Endodermal cell (in vitro differentiated cells): ENCODE results near the gene REEP1. TPM values are rescaled to one million over a fixed set of nuclear protein-coding genes. Genes with fewer than 3 reads are reported as not detected.

ENCODE experiments used
- DNase-seq: peaks from one replicate; pipeline ENCODE4 v3.0.0-alpha.2; 2017
- H3K27ac ChIP-seq: 2 replicates; pipeline ENCODE4 v1.5.1; 2013; ENCODE audit warnings: mild to moderate bottlenecking, low read depth, low read length, moderate library complexity
- H3K27me3 ChIP-seq: 2 replicates; pipeline ENCODE4 v1.6.1; 2013; ENCODE audit warnings: mild to moderate bottlenecking, low read length, moderate library complexity; ENCODE audit not compliant: insufficient read depth, control insufficient read depth, poor library complexity, severe bottlenecking
- H3K36me3 ChIP-seq: 2 replicates; pipeline ENCODE4 v1.7.0; 2013; ENCODE audit warnings: mild to moderate bottlenecking, low read length, moderate library complexity; ENCODE audit not compliant: control insufficient read depth, insufficient read depth
- H3K4me1 ChIP-seq: one replicate; pipeline ENCODE4 v1.7.0; 2013; ENCODE audit warnings: low read length; ENCODE audit not compliant: control insufficient read depth, insufficient read depth
- H3K4me3 ChIP-seq: 2 replicates; pipeline ENCODE4 v1.5.1; 2013; ENCODE audit warnings: mild to moderate bottlenecking, low read length, moderate library complexity
- H3K9ac ChIP-seq: 2 replicates; pipeline ENCODE4 v1.6.1; 2013; ENCODE audit warnings: mild to moderate bottlenecking, low read length, moderate library complexity; ENCODE audit not compliant: poor library complexity, severe bottlenecking; ENCODE audit errors: extremely low read depth
- H3K9me3 ChIP-seq: 2 replicates; pipeline ENCODE4 v1.6.1; 2013; ENCODE audit warnings: mild to moderate bottlenecking, low read length, moderate library complexity; ENCODE audit not compliant: control insufficient read depth
- H3K27ac Mint-ChIP-seq: 2 replicates; pipeline ENCODE4 v1.8.0; 2020; ENCODE audit warnings: mixed read lengths
- H3K27me3 Mint-ChIP-seq: 2 replicates; pipeline ENCODE4 v1.8.0; 2021; ENCODE audit warnings: mild to moderate bottlenecking, mixed read lengths; ENCODE audit not compliant: insufficient read depth
- H3K36me3 Mint-ChIP-seq: 2 replicates; pipeline ENCODE4 v1.8.0; 2020; ENCODE audit warnings: low read depth, mixed read lengths
- H3K4me1 Mint-ChIP-seq: 2 replicates; pipeline ENCODE4 v1.8.0; 2020; ENCODE audit warnings: mixed read lengths
- H3K4me3 Mint-ChIP-seq: 2 replicates; pipeline ENCODE4 v1.8.0; 2020; ENCODE audit warnings: mild to moderate bottlenecking, moderate library complexity, mixed read lengths
- H3K9me3 Mint-ChIP-seq: 2 replicates; pipeline ENCODE4 v1.8.0; 2020; ENCODE audit warnings: mild to moderate bottlenecking, mixed read lengths
- CTCF ChIP-seq: fragments of 200-600 bp; sonication (generic); conservative IDR thresholded peaks from 2 replicates; pipeline ENCODE4 v1.5.0; 2021; ENCODE audit warnings: antibody characterized with exemption, mild to moderate bottlenecking
- WGBS, 2 experiments: methylation state at CpG; one replicate each; pipeline versions ENCODE4 v1.1.5 to v1.1.7; 2013; ENCODE audit warnings: missing lambda C conversion rate in 2 of 2, mixed read lengths in 1 of 2; ENCODE audit not compliant: insufficient coverage in 1 of 2, insufficient read length in 1 of 2; 5-methylcytosine and 5-hydroxymethylcytosine counted together
- total RNA-seq, 2 donors: library from RNA; stranded (reverse); fragmentation: NEBNext Ultra II Directional in 1 of 2; extraction: Animal tissue kit (Norgen Biotek cat#: 25700) in 1 of 2; gene quantifications; 2 replicates in 1 of 2; 3 replicates in 1 of 2; pipeline ENCODE4 v1.2.1, GENCODE V29; 2021

The REEP1 gene
- total RNA-seq, 2 donors from 2014 or later, result 2.9 to 3.8 TPM

GRCh38 chr2:86370579-86370978, 33.2 kb upstream of the REEP1 start:
- Histone ChIP-seq H3K4me3 (no peak overlapping the region), H3K27me3 (no peaks in the 10 kb centered on the region), H3K36me3 (no peaks in the 10 kb centered on the region), H3K9me3 (peaks cover 18% of the 10 kb centered on the region), H3K27ac (no peak overlapping the region), H3K9ac (no peak overlapping the region), H3K4me1 (peaks cover 7% of the 10 kb centered on the region)
- H3K27ac Mint-ChIP-seq, result no peak overlapping the region
- no peak overlapping the region for H3K4me3 Mint-ChIP-seq
- DNase-seq, result no peak
- no peaks in the 10 kb centered on the region for H3K27me3 Mint-ChIP-seq
- WGBS, 2 experiments, result 78 to 86% methylated on average over 2 to 3 of the region's 3 CpGs
- peak; percentile 19 for TF ChIP-seq CTCF
- H3K36me3 Mint-ChIP-seq, result no peaks in the 10 kb centered on the region
- H3K9me3 Mint-ChIP-seq, result peaks cover 14% of the 10 kb centered on the region
- H3K4me1 Mint-ChIP-seq, result peaks cover 14% of the 10 kb centered on the region

- peaks cover 18% of the 10 kb centered on the region for H3K9me3 ChIP-seq
- H3K36me3 ChIP-seq, result no peaks in the 10 kb centered on the region
- H3K4me1 ChIP-seq, result peaks cover 7% of the 10 kb centered on the region
- no peak overlapping the region for H3K27ac ChIP-seq
- 18 to 28% methylated on average over 6 to 14 of the region's 14 CpGs for WGBS, 2 experiments
- no peaks in the 10 kb centered on the region for H3K27me3 ChIP-seq
- no peak overlapping the region for H3K4me3 Mint-ChIP-seq
- H3K27ac Mint-ChIP-seq, result no peak overlapping the region
- peaks cover 14% of the 10 kb centered on the region for H3K9me3 Mint-ChIP-seq
- H3K36me3 Mint-ChIP-seq, result no peaks in the 10 kb centered on the region
- peak; percentile 83 for TF ChIP-seq CTCF
- peaks cover 14% of the 10 kb centered on the region for H3K4me1 Mint-ChIP-seq
- no peak overlapping the region for H3K9ac ChIP-seq
- no peak overlapping the region for H3K4me3 ChIP-seq
- DNase-seq, result peak; percentile 86
- peaks cover 4% of the 10 kb centered on the region for H3K27me3 Mint-ChIP-seq
Measured at GRCh38 chr2:86368161-86368824, 30.9 kb upstream of the REEP1 start.

GRCh38 chr2:86367499-86367777, 30.0 kb upstream of the REEP1 start:
- peaks cover 4% of the 10 kb centered on the region for H3K27me3 Mint-ChIP-seq
- H3K27ac Mint-ChIP-seq, result no peak overlapping the region
- TF ChIP-seq CTCF, result no peak
- no peak overlapping the region for H3K4me3 Mint-ChIP-seq
- no peak overlapping the region for H3K27ac ChIP-seq
- no peaks in the 10 kb centered on the region for H3K27me3 ChIP-seq
- peaks cover 18% of the 10 kb centered on the region for H3K9me3 ChIP-seq
- H3K4me1 Mint-ChIP-seq, result peaks cover 14% of the 10 kb centered on the region
- no peaks in the 10 kb centered on the region for H3K36me3 ChIP-seq
- DNase-seq, result no peak
- H3K9me3 Mint-ChIP-seq, result peaks cover 14% of the 10 kb centered on the region
- H3K4me1 ChIP-seq, result peaks cover 7% of the 10 kb centered on the region
- H3K36me3 Mint-ChIP-seq, result no peaks in the 10 kb centered on the region
- H3K4me3 ChIP-seq, result no peak overlapping the region
- H3K9ac ChIP-seq, result no peak overlapping the region
